Measurements from ENCODE around the gene PDE11A. TPM values are rescaled to one million over a fixed set of nuclear protein-coding genes. Genes with fewer than 3 reads are reported as not detected.
A peak's percentile ranks its signal among the peaks of the same experiment; 100 is the strongest.

The PDE11A gene
- total and polyA plus RNA-seq, 2 of the 8 experiments (the other 6 are each of a cell fraction or from before 2014, with no cell fraction given) = 0.19 to 0.23 TPM

DNA sequence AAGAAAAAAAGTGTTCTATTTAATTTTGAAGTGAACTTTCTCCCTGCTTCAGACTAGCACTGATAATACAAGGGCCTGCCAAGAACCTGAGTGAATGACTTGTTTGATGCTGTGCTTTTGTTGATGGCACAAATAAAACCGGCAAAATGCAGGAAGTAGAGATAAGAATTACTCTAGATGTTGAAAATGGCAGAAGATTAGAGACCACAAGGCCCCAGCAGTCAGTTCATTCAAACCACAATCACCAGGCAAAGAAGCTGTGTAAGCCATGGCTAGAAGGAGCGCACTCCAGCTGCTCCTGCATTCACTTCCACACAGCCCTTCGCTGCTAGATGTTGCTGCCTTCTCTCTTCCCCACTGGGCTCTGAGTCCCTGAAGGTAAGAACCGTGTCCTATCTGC lies 383.0 kb downstream of the PDE11A start:
- no peak overlapping the region for H2BK12ac ChIP-seq (ENCODE audit: low read depth, low read length)
- no peaks in the 10 kb centered on the region for H3K9me3 ChIP-seq (ENCODE audit: insufficient read depth in 2 of 2, low read depth in 1 of 2, low read length in 1 of 2)
- H3K23me2 ChIP-seq (ENCODE audit: low read depth, low read length) = no peaks in the 10 kb centered on the region
- H3K56ac ChIP-seq (replicated peaks; ENCODE audit: insufficient read length, low read depth, low read length) = no peak overlapping the region
- no peak overlapping the region for H3K18ac ChIP-seq (ENCODE audit: extremely low read depth, low read length)
- CTCF ChIA-PET (ENCODE audit: partially characterized antibody) = interaction anchor here (0.8 kb wide), 1 partner anchor 18 kb away, joined by 3 read pairs; no protein-coding TSS in a partner anchor
- POLR2A ChIA-PET (ENCODE audit: partially characterized antibody) = no interaction called here
- no peak overlapping the region for H3K4ac ChIP-seq (replicated peaks; ENCODE audit: insufficient read length, low read depth, low read length)
- H2BK120ac ChIP-seq (replicated peaks; ENCODE audit: low read depth, low read length) = no peak overlapping the region
- no peaks in the 10 kb centered on the region for H3K36me3 ChIP-seq (ENCODE audit: control insufficient read depth in 2 of 4, insufficient read depth in 4 of 4, low read length in 3 of 4)
- no peak overlapping the region for H3K23ac ChIP-seq (ENCODE audit: insufficient read length)
- 86% methylated on average over 4 of the region's 4 CpGs; no CpG with 5 or more reads in 1 of the 2 experiments for WGBS, 2 experiments (ENCODE audit: extremely low coverage in 1 of 2, insufficient coverage in 1 of 2, insufficient read length in 1 of 2, insufficient replicate concordance in 2 of 2, low coverage in 1 of 2, low lambda C conversion rate in 2 of 2, missing lambda C conversion rate in 1 of 2)
- no peak overlapping the region for H4K8ac ChIP-seq (ENCODE audit: extremely low read depth, insufficient read depth, low read length)
- H4K20me1 ChIP-seq (replicated peaks in 1 of 2; ENCODE audit: control insufficient read depth in 1 of 2, insufficient read depth in 2 of 2, low read length in 2 of 2) = no peaks in the 10 kb centered on the region
- no peak overlapping the region for H2BK5ac ChIP-seq (ENCODE audit: low read depth, low read length)
- H4K5ac ChIP-seq (ENCODE audit: insufficient read length, low read depth, low read length) = no peak overlapping the region
- no peak overlapping the region for H3K4me3 ChIP-seq (ENCODE audit: extremely low read depth in 1 of 4, insufficient read depth in 2 of 4, low read depth in 3 of 4, low read length in 4 of 4)
- peaks cover 0 to 7% (median 1%) of the 10 kb centered on the region in 4 experiments; a peak in 2 of 7 replicates for H3K4me1 ChIP-seq (replicated peaks in 1 of 4; ENCODE audit: control insufficient read depth in 3 of 4, insufficient read depth in 4 of 4, low read length in 3 of 4)
- 0 out of 2 replicates have a peak overlapping the region, but pooled peaks have one; percentile 1 for H2AFZ ChIP-seq (ENCODE audit: low read length)
- H3K9ac ChIP-seq (replicated peaks in 1 of 4; ENCODE audit: extremely low read depth in 1 of 4, low read depth in 3 of 4, low read length in 3 of 4) = no peak overlapping the region
- no peak overlapping the region for H2AK5ac ChIP-seq (ENCODE audit: low read depth, low read length)
- FAIRE-seq = no peak
- DNase-seq (ENCODE audit: low read depth in 1 of 2, low spot score in 2 of 2) = no peak
- no peak overlapping the region for H3K27ac ChIP-seq (ENCODE audit: low read depth, low read length)
- no peaks in the 10 kb centered on the region for H3K79me2 ChIP-seq (ENCODE audit: control insufficient read depth in 1 of 2, insufficient read depth in 2 of 2, low read length in 2 of 2)
- no peak overlapping the region for H3K4me2 ChIP-seq (ENCODE audit: insufficient read depth in 1 of 2, low read depth in 2 of 2, low read length in 2 of 2)
- no peak overlapping the region for H4K91ac ChIP-seq (replicated peaks; ENCODE audit: insufficient read length, low read length)
- no peaks in the 10 kb centered on the region for H3K79me1 ChIP-seq (ENCODE audit: low read depth, low read length)
- H3K14ac ChIP-seq (ENCODE audit: insufficient read length) = no peak overlapping the region
- no peak overlapping the region for H2BK15ac ChIP-seq (ENCODE audit: low read length)
- no peak overlapping the region for H2BK20ac ChIP-seq (ENCODE audit: low read length)
- no peaks in the 10 kb centered on the region for H3K27me3 ChIP-seq (replicated peaks in 1 of 4; ENCODE audit: control insufficient read depth in 3 of 4, extremely low read depth in 1 of 4, insufficient read depth in 3 of 4, low read length in 3 of 4)
- TF ChIP-seq YY1 (IDR thresholded peaks at IDR 0.05; ENCODE audit: low read depth, low read length) = no peak
- no peak for TF ChIP-seq SP1 (IDR thresholded peaks at IDR 0.05; ENCODE audit: low read depth, low read length)
- no peak for TF ChIP-seq HDAC6 (IDR thresholded peaks at IDR 0.05; ENCODE audit: low read depth, low read length)
- TF ChIP-seq POU5F1 (IDR thresholded peaks at IDR 0.05; ENCODE audit: low read depth, low read length) = no peak
- no peak for TF ChIP-seq RAD21 (IDR thresholded peaks at IDR 0.05 in 1 of 2, conservative IDR thresholded peaks at IDR 0.05 in 1 of 2; ENCODE audit: low read depth in 2 of 2, low read length in 2 of 2)
- no peak for TF ChIP-seq EZH2 (IDR thresholded peaks at IDR 0.05; ENCODE audit: low read depth, low read length, severe bottlenecking)
- TF ChIP-seq NANOG (IDR thresholded peaks at IDR 0.05; ENCODE audit: insufficient read depth, low read depth, low read length, poor library complexity, severe bottlenecking) = no peak
- no peak for TF ChIP-seq RNF2 (IDR thresholded peaks at IDR 0.05; ENCODE audit: borderline replicate concordance, low read depth, low read length, missing control alignments, poor library complexity, severe bottlenecking)
- TF ChIP-seq BRCA1 (IDR thresholded peaks at IDR 0.05; ENCODE audit: low read depth, low read length) = no peak
- no peak for TF ChIP-seq SIN3A (conservative IDR thresholded peaks at IDR 0.05 in 1 of 2, IDR thresholded peaks at IDR 0.05 in 1 of 2; ENCODE audit: low read depth in 1 of 2, low read length in 2 of 2)
- no peak for TF ChIP-seq FOSL1 (IDR thresholded peaks at IDR 0.05; ENCODE audit: insufficient read depth, low read depth, low read length)
- TF ChIP-seq PHF8 (conservative IDR thresholded peaks at IDR 0.05; ENCODE audit: low read depth, low read length) = no peak
- TF ChIP-seq KDM5A (IDR thresholded peaks at IDR 0.05; ENCODE audit: low read length) = no peak
- no peak for TF ChIP-seq TEAD4 (IDR thresholded peaks at IDR 0.05; ENCODE audit: low read depth, low read length)

Data from H1 (cell line).